Mononuclear cell (primary cell): ENCODE data around the gene RHCE. TPM values are rescaled to one million over a fixed set of nuclear protein-coding genes. Genes with fewer than 3 reads are reported as not detected.
"Not testable (repeated sequence)": the region's sequence is repeated elsewhere in the genome, so short reads cannot be mapped to it uniquely, and the experiment has no call there.

Source experiments
- H3K27me3 ChIP-seq: 2 replicates; pipeline ENCODE4 v1.6.0; 2011; ENCODE audit warnings: low read length, control low read depth; ENCODE audit not compliant: insufficient read depth
- H3K4me1 ChIP-seq: 2 replicates; pipeline ENCODE4 v1.5.1; 2011; ENCODE audit warnings: mild to moderate bottlenecking, low read length, control low read depth; ENCODE audit not compliant: insufficient read depth
- H3K4me3 ChIP-seq: 2 replicates; pipeline ENCODE4 v1.5.1; 2011; ENCODE audit warnings: mild to moderate bottlenecking, low read length, moderate library complexity
- H3K9me3 ChIP-seq: 2 replicates; pipeline ENCODE4 v1.5.1; 2011; ENCODE audit warnings: low read depth, mild to moderate bottlenecking, control low read depth, low read length
- total RNA-seq: library from RNA; depleted of rRNA; stranded (reverse); fragments of >200 nt; gene quantifications from one replicate; pipeline ENCODE4 v1.2.3, GENCODE V29; 2012

The RHCE gene
- total RNA-seq, 1 donor: not detected

GRCh38 chr1:25349606-25350005 is 71.0 kb downstream of the RHCE start:
- H3K4me1 ChIP-seq: no peaks in the 10 kb centered on the region
- no peaks in the 10 kb centered on the region for H3K9me3 ChIP-seq
- no peak overlapping the region for H3K4me3 ChIP-seq
- H3K27me3 ChIP-seq: no peaks in the 10 kb centered on the region

DNA sequence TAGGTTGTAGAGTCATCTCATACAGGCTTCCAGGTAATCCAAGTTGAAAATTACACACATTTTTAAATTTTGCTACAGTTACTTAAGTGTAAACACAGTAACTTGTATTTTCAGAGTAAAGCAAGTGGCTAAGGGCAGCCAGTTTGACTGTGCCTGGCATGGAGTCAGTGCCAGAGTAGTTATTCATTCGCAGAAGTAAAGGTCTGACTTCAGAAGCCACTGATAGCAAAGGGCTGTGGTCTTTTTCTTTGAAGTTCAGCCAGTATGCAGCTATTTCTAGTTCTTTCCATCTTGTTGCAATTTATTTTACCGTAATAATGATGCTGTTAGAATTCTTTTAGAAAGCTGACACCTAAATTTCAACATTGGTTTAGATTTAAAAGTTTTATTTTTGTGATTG is 73.1 kb downstream of the RHCE start:
- Histone ChIP-seq H3K4me1 (no peaks in the 10 kb centered on the region), H3K4me3 (no peak overlapping the region), H3K27me3 (no peaks in the 10 kb centered on the region), H3K9me3 (no peaks in the 10 kb centered on the region)

DNA sequence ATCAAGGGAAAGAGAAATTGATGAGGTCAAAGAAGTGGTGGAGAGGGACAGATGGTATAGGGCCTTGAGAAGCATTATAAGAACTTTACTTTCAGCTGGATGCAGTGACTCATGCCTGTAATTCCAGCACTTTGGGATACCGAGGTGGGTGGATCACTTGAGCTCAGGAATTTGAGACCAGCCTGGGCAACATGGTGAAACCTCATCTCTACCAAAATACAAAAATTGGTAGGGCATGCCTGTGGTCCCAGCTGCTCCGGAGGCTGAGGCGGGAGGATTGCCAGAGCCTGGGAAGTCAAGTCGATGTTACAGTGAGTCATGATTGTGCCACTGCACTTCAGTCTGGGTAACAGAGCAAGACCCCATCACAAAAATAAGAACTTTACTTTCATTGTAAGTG is 76.8 kb downstream of the RHCE start:
- H3K27me3 ChIP-seq: no peaks in the 10 kb centered on the region

DNA sequence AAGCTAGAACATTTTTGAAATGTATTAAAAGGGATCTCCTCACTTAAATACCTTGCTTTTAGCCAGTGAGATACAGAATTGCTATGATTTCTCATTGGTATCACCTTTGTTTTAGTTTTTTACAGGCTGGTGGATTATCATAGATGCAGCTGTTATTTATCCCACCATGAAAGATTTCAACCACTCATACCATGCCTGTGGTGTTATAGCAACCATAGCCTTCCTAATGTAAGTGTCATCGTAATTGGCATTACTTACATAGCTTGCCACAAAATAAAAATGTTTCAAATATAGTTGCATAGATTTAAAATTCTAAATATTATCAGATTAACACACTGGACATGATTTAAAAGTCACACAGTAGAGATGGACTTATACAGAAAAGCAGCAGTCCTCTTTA is 77.8 kb downstream of the RHCE start:
- Histone ChIP-seq H3K4me3 (no peak overlapping the region), H3K9me3 (no peaks in the 10 kb centered on the region), H3K4me1 (peaks cover 20% of the 10 kb centered on the region), H3K27me3 (no peaks in the 10 kb centered on the region)

More for the DNA sequence above, 76.8 kb downstream of the RHCE start:
- H3K4me3 ChIP-seq: no peak overlapping the region
- no peaks in the 10 kb centered on the region for H3K9me3 ChIP-seq
- H3K4me1 ChIP-seq: peaks cover 20% of the 10 kb centered on the region

GRCh38 chr1:25341746-25342145 is 78.9 kb downstream of the RHCE start:
- Histone ChIP-seq H3K9me3 (no peaks in the 10 kb centered on the region), H3K4me3 (no peak overlapping the region), H3K4me1 (peaks cover 20% of the 10 kb centered on the region), H3K27me3 (no peaks in the 10 kb centered on the region)

DNA sequence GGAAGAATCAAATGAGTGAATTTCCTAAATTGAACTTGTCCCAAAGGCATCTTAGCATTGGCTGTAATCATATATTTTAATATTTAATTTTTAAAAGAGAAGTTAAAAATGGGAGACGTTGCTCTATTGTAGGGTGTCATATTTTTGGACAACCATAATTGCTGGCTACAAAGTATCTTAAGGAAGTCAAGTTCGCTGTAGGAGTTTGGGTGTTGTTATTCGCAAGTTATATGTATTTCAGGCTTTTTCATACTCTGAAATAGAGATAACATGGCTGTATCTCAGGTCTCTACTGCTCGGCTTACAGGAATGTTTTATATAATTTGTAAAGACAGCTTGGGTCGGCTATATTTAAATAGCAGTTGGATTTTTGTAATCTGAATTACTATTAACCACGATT is 81.6 kb downstream of the RHCE start:
- H3K27me3 ChIP-seq: no peaks in the 10 kb centered on the region
- peaks cover 20% of the 10 kb centered on the region for H3K4me1 ChIP-seq
- peak overlapping the region; percentile 97 for H3K4me3 ChIP-seq
- no peaks in the 10 kb centered on the region for H3K9me3 ChIP-seq

DNA sequence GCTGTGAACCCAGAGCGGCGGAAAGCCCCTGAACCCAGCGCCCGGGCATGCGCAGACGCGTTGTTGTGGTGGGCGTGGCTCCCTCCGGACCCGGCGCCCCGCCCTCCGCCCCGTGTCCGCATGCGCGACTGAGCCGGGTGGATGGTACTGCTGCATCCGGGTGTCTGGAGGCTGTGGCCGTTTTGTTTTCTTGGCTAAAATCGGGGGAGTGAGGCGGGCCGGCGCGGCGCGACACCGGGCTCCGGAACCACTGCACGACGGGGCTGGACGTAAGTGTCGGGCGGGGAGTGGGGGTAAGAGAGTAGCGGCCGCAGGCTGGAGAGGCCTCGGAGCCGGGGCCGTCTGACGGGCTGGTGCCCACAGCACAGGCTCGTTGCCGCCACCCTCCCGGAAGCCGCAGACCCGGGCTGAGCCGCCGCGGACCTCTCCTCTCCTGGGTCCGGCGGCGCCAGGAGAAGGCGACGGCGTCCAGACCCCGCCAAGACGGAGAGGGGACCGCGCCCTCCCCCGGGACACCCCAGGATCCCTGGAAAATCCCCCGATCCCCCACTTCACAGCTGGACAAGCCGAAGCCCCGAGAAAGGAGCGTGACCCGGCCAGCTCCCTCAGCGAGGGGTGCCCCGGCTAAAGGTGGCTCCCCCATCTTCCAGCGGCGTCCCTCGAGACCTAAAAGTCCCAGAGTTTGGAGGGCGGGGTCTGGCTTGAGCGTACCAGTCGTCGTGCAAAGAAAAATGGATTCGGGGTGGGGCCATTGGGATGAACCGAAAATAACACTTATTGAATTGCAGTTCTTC is 82.2 kb downstream of the RHCE start, which contains the start of gene TMEM50A:
TSS of gene TMEM50A (plus strand) at position 147 of the 794 bp plus-strand sequence. CDS start 2,153 bp downstream, outside the sequence.
- no peaks in the 10 kb centered on the region for H3K9me3 ChIP-seq
- peaks cover 20% of the 10 kb centered on the region for H3K4me1 ChIP-seq
- no peaks in the 10 kb centered on the region for H3K27me3 ChIP-seq
- H3K4me3 ChIP-seq: peak within 1 kb of the TSS; percentile 97

GRCh38 chr1:25337483-25338187 is 83.0 kb downstream of the RHCE start:
- Histone ChIP-seq H3K4me3 (peak overlapping the region; percentile 97), H3K4me1 (peaks cover 20% of the 10 kb centered on the region)
- not testable (repeated sequence) for H3K27me3 ChIP-seq, H3K9me3 ChIP-seq

DNA sequence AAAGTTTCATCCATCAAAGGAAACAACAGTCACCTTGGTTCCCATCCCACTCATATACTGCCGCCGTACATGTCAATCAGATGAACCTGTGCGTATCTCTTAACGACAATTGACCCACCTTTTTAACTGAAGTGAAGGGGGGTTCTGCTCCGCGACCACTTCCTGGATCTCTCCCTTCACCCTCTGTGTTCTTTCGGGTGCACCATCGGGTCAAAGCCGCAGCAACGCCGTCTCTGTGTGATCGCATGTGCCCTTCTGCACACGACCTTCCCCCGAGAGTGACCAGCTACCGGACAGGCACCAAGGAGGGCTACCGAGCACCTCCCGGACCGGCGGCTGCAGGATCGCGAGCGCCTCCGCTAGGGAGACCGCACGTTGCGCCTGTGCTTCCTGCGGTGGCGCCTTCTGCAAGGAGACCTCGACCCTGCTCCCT is 83.7 kb downstream of the RHCE start:
- peaks cover 20% of the 10 kb centered on the region for H3K4me1 ChIP-seq
- not testable (repeated sequence) for H3K27me3 ChIP-seq, H3K9me3 ChIP-seq
- H3K4me3 ChIP-seq: peak overlapping the region; percentile 60

GRCh38 chr1:25329950-25330349 is 90.7 kb downstream of the RHCE start:
- H3K9me3 ChIP-seq, H3K4me3 ChIP-seq, H3K27me3 ChIP-seq: not testable (repeated sequence)
- peaks cover 15% of the 10 kb centered on the region for H3K4me1 ChIP-seq

- not testable (repeated sequence) for H3K4me3 ChIP-seq, H3K9me3 ChIP-seq, H3K27me3 ChIP-seq
- H3K4me1 ChIP-seq: peaks cover 15% of the 10 kb centered on the region
Measured at GRCh38 chr1:25329336-25329735, 91.3 kb downstream of the RHCE start.

DNA sequence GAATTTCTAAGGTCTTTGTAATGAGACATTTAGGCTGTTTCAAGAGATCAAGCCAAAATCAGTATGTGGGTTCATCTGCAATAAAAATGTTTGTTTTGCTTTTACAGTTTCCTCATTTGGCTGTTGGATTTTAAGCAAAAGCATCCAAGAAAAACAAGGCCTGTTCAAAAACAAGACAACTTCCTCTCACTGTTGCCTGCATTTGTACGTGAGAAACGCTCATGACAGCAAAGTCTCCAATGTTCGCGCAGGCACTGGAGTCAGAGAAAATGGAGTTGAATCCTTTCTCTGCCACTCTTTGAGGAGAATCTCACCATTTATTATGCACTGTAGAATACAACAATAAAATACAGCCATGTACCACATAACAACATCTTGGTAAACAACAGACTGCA is 91.8 kb downstream of the RHCE start:
- peaks cover 15% of the 10 kb centered on the region for H3K4me1 ChIP-seq
- H3K27me3 ChIP-seq, H3K9me3 ChIP-seq, H3K4me3 ChIP-seq: not testable (repeated sequence)

- not testable (repeated sequence) for H3K27me3 ChIP-seq, H3K4me3 ChIP-seq, H3K9me3 ChIP-seq
- peaks cover 15% of the 10 kb centered on the region for H3K4me1 ChIP-seq
Measured at GRCh38 chr1:25327864-25328790, 92.5 kb downstream of the RHCE start.

DNA sequence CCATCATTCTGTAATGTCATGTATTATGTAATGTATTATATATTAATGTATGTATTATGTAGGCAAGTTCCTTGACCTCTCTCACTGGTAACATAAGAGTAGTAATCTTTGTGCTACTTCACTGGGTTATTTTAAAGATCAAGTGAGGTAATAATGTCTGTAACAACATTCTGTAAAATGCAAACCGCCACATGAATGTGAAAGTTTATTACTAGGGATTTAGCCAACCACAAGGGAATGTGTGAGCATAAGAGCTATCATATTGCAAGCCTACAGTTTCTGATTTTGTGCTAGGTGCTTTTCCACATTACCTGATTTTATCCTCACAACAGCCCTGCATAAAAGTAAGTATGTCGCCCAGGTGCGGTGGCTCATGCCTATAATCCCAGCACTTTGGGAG is 96.2 kb downstream of the RHCE start:
- H3K27me3 ChIP-seq, H3K9me3 ChIP-seq, H3K4me3 ChIP-seq, H3K4me1 ChIP-seq: not testable (repeated sequence)

DNA sequence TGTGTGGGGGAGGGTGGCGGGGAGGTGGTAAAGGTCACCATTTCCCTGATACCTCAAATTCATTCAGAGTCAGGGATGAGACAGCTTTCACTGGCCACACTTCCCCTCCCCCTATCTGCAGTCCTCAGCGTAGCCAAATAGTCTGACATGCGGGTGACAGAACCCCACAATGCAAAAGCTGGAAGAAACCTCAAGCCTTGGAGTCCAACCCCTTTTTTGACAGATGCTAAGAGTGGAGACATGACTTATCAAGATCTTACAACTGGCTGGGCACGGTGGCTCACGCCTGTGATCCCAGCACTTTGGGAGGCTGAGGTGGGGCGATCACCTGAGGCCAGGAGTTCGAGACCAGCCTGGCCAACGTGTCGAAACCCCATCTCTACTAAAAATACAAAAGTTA is 98.5 kb downstream of the RHCE start:
- H3K4me1 ChIP-seq, H3K9me3 ChIP-seq, H3K27me3 ChIP-seq, H3K4me3 ChIP-seq: not testable (repeated sequence)
